ENCODE data around the gene GUCY2C. TPM values are rescaled to one million over a fixed set of nuclear protein-coding genes. Genes with fewer than 3 reads are reported as not detected.

Gene GUCY2C
- total and polyA plus RNA-seq, 4 donors, result 0.01 to 0.05 TPM; not detected in 2

- Histone ChIP-seq H3K27ac (ENCODE audit: low read depth in 1 of 2, low read length in 2 of 2) (no peak overlapping the region), H3K27me3 (ENCODE audit: control insufficient read depth in 4 of 4, insufficient read depth in 4 of 4, low read length in 3 of 4) (no peaks in the 10 kb centered on the region), H3K36me3 (ENCODE audit: control insufficient read depth in 4 of 4, insufficient read depth in 3 of 4, low read depth in 1 of 4, low read length in 3 of 4) (no peaks in the 10 kb centered on the region), H3K4me3 (ENCODE audit: low read depth in 1 of 3, low read length in 3 of 3) (no peak overlapping the region), H3K9ac (ENCODE audit: low read depth in 1 of 2, low read length in 2 of 2) (no peak overlapping the region), H3K4me1 (ENCODE audit: control insufficient read depth in 4 of 4, insufficient read depth in 4 of 4, low read length in 3 of 4) (no peaks in the 10 kb centered on the region), H3K9me3 (ENCODE audit: control insufficient read depth in 4 of 4, low read length in 3 of 4) (peaks cover 2 to 9% (median 5%) of the 10 kb centered on the region in 4 donors)
- TF ChIP-seq CTCF (IDR thresholded peaks at IDR 0.05; ENCODE audit: low read depth, low read length, missing input control) (no peak), REST (IDR thresholded peaks at IDR 0.05) (no peak), RAD21 (IDR thresholded peaks at IDR 0.05) (no peak), ZBTB33 (IDR thresholded peaks at IDR 0.05) (no peak), FOXA1 (IDR thresholded peaks at IDR 0.05) (no peak), HNF4G (IDR thresholded peaks at IDR 0.05) (no peak), TAF1 (conservative IDR thresholded peaks at IDR 0.05) (no peak), SP1 (IDR thresholded peaks at IDR 0.05) (no peak), GABPA (IDR thresholded peaks at IDR 0.05 in 1 of 2, conservative IDR thresholded peaks at IDR 0.05 in 1 of 2) (no peak), RXRA (IDR thresholded peaks at IDR 0.05) (no peak), FOXA2 (IDR thresholded peaks at IDR 0.05) (no peak), MAX (IDR thresholded peaks at IDR 0.05) (no peak)
- DNase-seq (ENCODE audit: low spot score), result no peak
These were observed 60.6 kb downstream of the GUCY2C start for GRCh38 chr12:14635776-14636175.

- no peak for TF ChIP-seq EGR1 (IDR thresholded peaks at IDR 0.05; ENCODE audit: low read depth in 2 of 2)
- Histone ChIP-seq H3K4me3 (ENCODE audit: low read depth in 1 of 3, low read length in 3 of 3) (no peak overlapping the region), H3K9me3 (ENCODE audit: control insufficient read depth in 4 of 4, low read length in 3 of 4) (peaks cover 0 to 1% (median under 1%) of the 10 kb centered on the region in 4 donors), H3K36me3 (ENCODE audit: control insufficient read depth in 4 of 4, insufficient read depth in 3 of 4, low read depth in 1 of 4, low read length in 3 of 4) (no peaks in the 10 kb centered on the region), H3K27ac (ENCODE audit: low read depth in 1 of 2, low read length in 2 of 2) (no peak overlapping the region), H3K4me1 (ENCODE audit: control insufficient read depth in 4 of 4, insufficient read depth in 4 of 4, low read length in 3 of 4) (no peaks in the 10 kb centered on the region), H3K9ac (ENCODE audit: low read depth in 1 of 2, low read length in 2 of 2) (no peak overlapping the region), H3K27me3 (ENCODE audit: control insufficient read depth in 4 of 4, insufficient read depth in 4 of 4, low read length in 3 of 4) (no peaks in the 10 kb centered on the region)
- DNase-seq (ENCODE audit: low spot score), result no peak
- 51% methylated on average over 3 of the region's 3 CpGs for WGBS
These were observed 65.6 kb downstream of the GUCY2C start for GRCh38 chr12:14630793-14631192.
